Measurements from ENCODE around the gene MT1H.
A peak's percentile ranks its signal among the peaks of the same experiment; 100 is the strongest.

The MT1H gene

DNA sequence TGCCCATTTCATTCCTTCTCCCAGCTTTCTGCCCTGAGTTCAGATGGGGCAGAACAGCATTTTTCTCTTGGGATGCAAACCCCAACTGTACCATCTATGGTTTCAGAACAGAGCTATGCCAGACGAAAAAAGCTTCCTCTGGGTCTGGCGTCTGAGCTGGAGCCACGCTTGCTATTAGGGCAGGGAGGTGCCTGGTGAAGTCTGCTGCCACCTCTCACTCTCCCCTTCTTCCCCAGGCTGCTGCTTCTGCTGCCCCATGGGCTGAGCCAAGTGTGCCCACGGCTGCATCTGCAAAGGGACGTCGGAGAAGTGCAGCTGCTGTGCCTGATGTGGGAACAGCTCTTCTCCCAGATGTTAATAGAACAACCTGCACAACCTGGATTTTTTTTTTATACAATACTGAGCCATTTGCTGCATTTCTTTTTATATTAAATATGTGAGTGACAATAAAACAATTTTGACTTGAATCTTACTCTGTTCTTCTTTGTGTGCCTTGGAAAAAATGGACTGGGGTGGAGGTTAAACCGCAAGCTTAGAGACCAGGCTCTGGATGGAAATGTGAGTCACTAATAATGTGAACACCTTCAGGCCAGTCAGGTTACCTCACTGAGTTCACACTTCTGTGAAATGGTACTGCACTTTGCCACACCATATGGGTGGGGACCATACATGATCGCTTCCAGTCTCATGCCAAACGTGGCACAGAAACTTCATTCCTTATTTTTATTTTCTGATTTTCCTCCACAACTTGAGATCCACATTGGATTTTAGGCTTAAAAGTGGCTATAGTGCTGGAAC is 32.8 kb upstream of the MT1H start:
- DNase-seq (ENCODE audit: low read depth), result no peak

DNA sequence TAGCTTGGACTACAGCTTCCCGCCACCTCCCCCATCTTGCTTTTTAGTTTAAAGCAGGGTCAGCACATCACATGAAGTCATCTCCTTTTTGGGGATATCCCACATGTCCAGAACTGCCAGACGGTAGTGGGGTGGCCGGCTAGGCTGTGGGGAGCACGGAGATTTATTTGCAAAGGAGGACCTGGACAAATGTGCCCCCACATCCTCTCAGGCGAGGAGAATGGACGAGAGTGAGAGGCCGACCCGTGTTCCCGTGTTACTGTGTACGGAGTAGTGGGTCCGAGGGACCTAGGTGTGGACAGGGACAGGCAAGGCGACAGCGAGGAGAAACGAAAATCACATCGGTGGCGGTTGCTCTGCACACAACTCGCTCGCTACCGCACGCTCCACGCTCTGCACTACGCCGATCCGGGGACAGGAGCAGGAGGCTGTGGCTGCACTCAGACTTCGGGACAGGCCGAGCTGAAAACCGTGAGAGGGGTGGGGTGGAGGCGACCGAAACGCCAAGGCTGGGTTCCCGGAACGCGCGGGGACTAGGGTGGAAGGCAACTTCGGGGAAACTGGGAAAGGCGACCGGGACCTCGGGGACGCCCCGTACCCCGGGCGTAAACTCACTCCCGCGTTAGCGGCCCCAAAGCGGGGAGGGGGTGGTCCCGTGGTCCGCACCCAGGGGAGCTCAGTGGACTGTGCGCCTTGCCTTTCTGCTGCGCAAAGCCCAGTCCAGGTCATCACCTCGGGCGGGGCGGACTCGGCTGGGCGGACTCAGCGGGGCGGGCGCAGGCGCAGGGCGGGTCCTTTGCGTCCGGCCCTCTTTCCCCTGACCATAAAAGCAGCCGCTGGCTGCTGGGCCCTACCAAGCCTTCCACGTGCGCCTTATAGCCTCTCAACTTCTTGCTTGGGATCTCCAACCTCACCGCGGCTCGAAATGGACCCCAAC is 31.5 kb upstream of the MT1H start, which contains the start of gene MT1A:
MT1A (plus strand) TSS at position 853 of the 937 bp plus-strand sequence; CDS start at position 926, 73 bp downstream.
- no peak for DNase-seq (ENCODE audit: low read depth)

DNA sequence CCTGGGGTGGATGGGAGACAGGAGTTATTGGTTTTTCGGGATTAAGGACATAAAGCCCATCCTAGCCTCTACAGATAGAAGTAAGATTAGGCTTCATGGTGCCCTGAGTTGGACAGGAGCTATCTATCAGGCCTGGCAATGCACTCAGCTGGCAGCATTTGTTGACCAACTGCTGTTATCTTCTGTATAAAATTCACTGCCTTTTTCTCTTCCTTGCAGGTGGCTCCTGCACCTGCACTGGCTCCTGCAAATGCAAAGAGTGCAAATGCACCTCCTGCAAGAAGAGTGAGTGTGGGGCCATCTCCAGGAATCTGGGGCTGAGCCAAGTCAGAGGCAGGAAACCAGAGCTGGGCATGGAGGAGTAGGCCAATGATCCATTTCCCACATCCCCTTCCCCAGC is 30.6 kb upstream of the MT1H start:
- no peak for DNase-seq (ENCODE audit: low read depth)

- DNase-seq (ENCODE audit: low read depth), result no peak
Measured at GRCh38 chr16:56640076-56640475, 29.5 kb upstream of the MT1H start.

- DNase-seq (ENCODE audit: low read depth), result no peak
Measured at GRCh38 chr16:56641166-56641565, 28.4 kb upstream of the MT1H start.

DNA sequence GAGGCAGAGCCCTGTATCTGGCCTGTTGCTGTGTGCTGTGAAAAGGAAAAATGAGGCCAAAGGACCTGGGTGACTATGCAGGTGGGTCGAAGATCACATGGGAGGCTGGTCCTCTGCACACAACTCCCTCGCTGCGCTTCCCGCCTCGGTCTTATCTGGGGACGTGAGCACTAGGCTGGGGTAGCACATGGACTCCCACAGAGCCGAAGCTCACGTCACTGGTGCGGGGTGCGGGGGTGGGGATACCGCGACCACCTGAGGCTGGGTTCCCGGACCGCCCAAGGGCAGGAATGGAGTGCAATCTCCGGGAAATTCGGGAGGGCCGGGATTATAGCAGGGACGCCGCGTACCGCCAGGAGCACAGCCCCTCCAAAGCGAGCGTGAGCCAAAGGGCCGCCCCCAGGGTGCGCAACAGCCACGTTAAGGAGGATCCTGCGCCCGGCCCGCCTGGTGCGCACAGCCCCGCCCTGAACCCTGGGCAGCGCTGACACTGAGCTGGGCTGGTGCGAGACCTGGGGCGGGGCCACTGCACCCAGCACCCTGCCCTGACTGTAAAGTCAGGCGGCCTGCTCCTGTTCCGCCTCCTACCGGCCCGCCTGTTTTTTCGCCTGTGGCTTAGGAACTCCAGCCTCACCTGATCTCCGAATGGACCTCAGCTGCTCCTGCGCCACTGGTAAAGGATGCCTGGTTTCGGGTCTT is 26.4 kb upstream of the MT1H start:
- peak; percentile 45 for DNase-seq (ENCODE audit: low read depth)

DNA sequence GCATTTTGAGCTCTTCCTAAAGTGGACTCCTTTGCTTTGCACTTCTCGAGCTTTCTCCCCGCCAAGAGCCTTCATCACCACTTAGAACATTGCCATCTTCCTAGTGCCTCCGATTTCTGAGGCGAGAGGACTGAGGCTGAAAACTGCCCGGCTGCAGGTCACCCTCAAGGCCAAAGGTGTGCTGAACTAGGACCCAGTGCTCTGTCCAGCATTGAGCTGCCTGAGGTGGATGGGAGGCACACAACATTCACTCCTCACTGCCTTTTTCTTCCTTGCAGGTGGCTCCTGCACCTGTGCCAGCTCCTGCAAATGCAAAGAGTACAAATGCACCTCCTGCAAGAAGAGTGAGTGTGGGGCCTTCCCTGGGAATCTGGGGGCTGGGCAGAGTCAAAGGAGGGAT is 25.8 kb upstream of the MT1H start:
- no peak for DNase-seq (ENCODE audit: low read depth)

DNA sequence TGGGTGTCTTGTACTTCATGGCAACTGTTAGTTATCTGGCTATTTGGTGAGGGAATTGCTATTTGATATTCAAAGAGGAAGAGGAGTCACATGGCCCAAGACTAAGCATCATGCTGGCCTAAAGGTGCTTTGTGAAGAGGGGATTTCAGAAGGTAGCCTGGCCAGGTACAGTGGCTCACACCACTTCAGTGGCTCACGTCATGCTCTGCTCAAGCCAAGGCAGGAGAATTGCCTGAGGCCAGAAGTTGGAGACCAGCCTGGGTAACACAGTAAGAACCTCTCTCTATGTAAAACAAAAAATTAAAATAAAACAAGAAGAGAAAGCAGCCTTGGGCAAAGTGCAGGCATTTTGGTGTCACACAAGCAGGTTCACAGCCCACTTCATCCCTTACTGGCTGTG is 24.3 kb upstream of the MT1H start:
- no peak for DNase-seq (ENCODE audit: low read depth)

DNA sequence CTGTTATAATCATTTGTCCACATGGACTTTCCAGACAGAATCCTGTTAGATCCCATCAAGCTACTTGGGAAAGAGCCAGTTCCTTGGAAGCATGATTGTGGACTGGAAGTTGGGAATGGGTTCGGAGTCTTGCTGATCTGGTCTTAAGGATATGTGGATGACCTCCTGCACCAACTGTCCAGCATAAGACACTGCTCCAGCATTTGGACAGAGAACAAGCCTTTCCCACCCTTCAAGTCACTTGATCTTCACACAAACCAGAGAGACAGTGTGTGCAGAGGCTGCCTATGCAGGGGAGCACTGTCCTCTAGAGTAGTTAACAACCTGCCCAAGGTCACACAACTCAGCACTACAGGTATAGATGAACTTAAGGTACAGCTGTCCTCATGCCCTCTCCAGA is 23.8 kb upstream of the MT1H start:
- DNase-seq (ENCODE audit: low read depth), result no peak

GRCh38 chr16:56647641-56648431 is 21.8 kb upstream of the MT1H start:
- DNase-seq (ENCODE audit: low read depth), result no peak

DNA sequence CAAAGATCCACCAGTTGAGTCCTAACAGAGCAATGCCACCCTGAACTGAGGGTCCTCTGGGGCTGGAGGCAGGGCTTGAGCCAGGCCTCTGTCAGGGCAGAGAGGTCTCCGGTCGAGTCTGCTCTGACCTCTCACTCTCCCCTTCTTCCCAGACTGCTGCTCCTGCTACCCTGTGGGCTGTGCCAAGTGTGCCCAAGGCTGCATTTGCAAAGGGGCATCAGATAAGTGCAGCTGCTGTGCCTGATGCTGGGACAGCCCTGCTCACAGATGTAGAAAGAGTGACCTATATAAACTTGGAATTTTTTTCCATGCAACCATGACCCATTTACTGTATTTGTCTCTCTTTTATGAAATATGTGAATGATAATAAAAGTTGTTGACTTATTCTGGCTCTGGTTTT is 20.3 kb upstream of the MT1H start:
- no peak for DNase-seq (ENCODE audit: low read depth)

DNA sequence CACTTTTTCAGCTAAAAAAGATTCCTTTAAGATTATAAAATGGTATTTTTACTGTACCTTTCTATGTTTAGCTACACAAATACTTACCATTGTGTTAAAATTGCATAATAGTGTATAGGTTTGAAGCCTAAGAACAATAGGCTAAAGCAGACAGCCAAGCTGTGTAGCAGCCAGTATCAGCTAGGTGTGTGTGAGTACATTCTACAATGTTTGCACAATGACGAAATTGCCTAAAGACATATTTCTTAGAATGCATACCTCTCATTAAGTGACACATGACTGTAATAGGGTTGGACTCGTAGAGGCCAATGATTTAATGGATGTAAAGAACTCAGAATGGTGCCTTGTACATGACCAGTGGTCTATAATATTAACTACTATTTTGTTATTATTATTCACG is 19.8 kb upstream of the MT1H start:
- no peak for DNase-seq (ENCODE audit: low read depth)

GRCh38 chr16:56651586-56651985 is 18.0 kb upstream of the MT1H start, which contains the start of gene MT1B:
MT1B (plus strand) TSS chr16:56651886; CDS start chr16:56651954, 68 bp downstream.
- no peak for DNase-seq (ENCODE audit: low read depth)

GRCh38 chr16:56652600-56652999 is 17.0 kb upstream of the MT1H start:
- no peak for DNase-seq (ENCODE audit: low read depth)

DNA sequence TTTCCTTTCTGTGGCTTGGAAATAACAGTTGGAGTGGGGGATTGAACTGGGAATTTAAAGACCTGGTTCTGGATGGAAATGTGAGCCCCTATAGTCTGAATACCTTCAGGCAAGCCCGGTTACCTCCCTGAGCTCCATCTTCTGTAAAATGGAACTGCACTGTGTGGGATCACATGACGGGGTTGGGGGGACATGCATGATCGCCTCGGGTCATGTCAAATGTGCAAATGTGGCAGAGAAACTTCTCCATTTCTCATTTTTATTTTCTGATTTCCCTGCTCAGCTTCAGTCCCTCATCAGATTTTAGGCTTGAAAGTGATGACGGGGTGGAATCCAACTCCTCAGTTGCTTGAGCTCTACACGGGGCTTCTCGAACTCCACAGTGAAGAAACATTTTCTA is 16.4 kb upstream of the MT1H start:
- DNase-seq (ENCODE audit: low read depth), result no peak

GRCh38 chr16:56657555-56658326 is 11.9 kb upstream of the MT1H start, which contains the start of gene MT1F:
MT1F (plus strand) TSS chr16:56657959; CDS start chr16:56658059, 100 bp downstream.
- DNase-seq (ENCODE audit: low read depth), result peak; percentile 61

DNA sequence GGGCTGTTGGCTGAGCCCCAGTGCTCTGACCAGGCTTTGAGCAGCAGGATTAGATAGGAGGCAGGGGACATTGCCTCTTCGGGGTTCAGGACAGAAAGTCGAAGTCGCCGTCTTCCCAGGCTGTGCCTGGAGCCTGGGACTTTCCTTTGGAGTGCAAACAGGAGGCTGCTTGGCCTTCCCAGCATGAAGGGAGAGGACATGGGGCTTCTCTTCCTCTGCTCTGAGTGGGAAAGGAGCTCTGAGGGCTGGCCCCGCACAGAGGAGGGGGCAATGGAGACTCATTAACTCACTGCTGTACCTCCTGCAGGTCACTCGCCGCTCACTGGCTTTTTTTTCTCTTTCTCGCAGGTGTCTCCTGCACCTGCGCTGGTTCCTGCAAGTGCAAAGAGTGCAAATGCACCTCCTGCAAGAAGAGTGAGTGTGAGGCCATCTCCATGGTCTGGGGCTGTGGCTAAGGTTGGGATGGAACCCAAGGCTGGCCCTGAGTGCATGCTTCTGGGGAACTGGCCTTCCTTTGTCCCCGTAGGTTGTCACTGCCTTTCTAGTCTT is 11.2 kb upstream of the MT1H start:
- no peak for DNase-seq (ENCODE audit: low read depth)

DNA sequence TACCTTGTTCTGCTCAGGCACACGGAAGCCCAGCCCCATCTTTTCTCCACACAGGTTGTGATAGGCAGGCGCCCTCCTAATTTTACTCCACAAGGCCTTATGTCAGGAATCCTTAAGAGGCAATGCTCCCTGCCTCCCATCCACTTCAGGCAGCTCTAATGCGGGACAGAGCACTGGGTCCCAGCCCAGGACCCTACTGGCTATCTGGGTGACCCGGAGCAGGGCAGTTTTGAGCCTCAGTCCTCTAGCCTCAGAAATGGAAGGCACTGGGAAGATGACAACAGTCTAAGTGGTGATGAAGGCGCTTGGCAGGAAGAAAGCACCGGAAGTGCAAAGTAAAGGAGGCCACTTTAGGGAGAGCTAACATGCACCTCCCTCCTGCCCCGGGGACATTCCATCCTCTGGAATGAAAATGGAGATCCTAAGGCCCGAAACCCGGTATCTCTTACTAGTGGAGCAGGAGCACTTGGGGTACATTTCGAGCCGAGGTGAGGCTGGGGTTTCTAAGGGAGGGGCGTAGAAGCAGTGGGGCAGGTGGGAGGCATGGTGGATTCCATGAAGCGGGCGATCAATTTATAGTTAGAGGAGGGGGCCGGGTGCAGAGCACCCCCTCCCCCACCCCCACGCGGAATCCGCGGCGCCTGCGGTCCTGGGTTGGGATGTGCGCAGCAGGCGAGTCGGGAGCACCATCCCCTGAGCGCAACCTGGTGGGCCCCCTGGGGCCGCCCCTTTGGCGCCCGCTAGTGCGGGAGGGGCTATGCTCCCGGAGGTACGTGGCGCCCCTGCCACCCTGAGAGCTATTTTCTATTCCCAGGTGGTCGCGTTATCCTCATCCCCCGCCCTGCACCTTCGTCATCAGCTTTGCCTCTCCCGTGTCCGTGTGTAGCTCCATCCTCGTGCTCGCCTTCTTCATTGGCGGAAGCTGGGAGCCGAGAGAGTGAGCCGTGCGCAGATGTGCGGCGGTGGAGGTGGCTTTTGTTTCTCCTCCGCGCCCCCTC is 7.0 kb upstream of the MT1H start:
- no peak for DNase-seq (ENCODE audit: low read depth)

DNA sequence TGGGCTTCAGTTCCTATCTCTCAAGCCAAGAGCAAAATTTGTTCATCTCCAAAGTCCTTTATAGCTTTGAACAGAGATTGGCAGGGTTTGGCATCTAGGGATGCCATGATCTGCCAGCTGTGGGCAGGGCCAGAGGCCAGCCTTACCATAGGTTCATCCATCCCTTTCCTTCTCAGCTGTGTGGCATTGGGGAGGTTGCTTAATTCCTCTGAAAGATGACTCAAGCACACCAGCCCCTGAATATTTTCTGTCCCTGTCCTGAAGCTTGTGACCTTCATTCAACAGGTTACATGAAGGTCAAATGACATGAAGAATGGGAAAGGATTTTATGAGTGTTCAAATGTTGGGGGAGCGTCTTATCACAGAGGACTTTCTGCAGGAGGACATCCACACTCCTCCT is 5.1 kb upstream of the MT1H start:
- no peak for DNase-seq (ENCODE audit: low read depth)

Data from stimulated activated CD8-positive, alpha-beta memory T cell treated with anti-CD3 and anti-CD28 coated beads, Interleukin-7, amount 100 ng/mL, for 24 hours (primary cell).